ENCODE data around the gene RRP9. TPM values are rescaled to one million over a fixed set of nuclear protein-coding genes. Genes with fewer than 3 reads are reported as not detected.

The RRP9 gene
- total and polyA plus RNA-seq, 2 donors (not counting 3 experiments of a cell fraction or from before 2014, with no cell fraction given), result 26.0 to 30.1 TPM

- CTCF ChIA-PET, result no interaction called here
- BruUV-seq (replicated peaks), result no TSS peak
Measured at GRCh38 chr3:51921081-51921578, 20.6 kb downstream of the RRP9 start.

More at GRCh38 chr3:51921081-51921578, 20.6 kb downstream of the RRP9 start:
- POLR2A ChIA-PET, result no interaction called here
- H3K79me2 ChIP-seq (ENCODE audit: control insufficient read depth, insufficient read depth, low read length), result no peaks in the 10 kb centered on the region
- DNase-seq (ENCODE audit: low read depth, low spot score) (no peak), FAIRE-seq (no peak)
- no peaks in the 10 kb centered on the region for H3K9me3 ChIP-seq (replicated peaks; ENCODE audit: control insufficient read depth, insufficient read depth, low read length)
- no peak overlapping the region for H3K4me3 ChIP-seq (replicated peaks in 1 of 3; ENCODE audit: insufficient read depth in 1 of 3, low read depth in 1 of 3, low read length in 3 of 3)
- H3K4me2 ChIP-seq (ENCODE audit: insufficient read depth, low read length), result no peak overlapping the region
- H3K36me3 ChIP-seq (ENCODE audit: control insufficient read depth in 2 of 2, extremely low read depth in 1 of 2, insufficient read depth in 2 of 2, low read length in 2 of 2), result no peaks in the 10 kb centered on the region
- no peaks in the 10 kb centered on the region for H4K20me1 ChIP-seq (replicated peaks; ENCODE audit: control insufficient read depth, extremely low read depth, insufficient read depth, low read length)
- intact Hi-C loops (cut with micrococcal nuclease), result no loop called here
- H3K27ac ChIP-seq (ENCODE audit: insufficient read depth, low read depth, low read length), result no peak overlapping the region
- H3K4me1 ChIP-seq (ENCODE audit: control insufficient read depth, extremely low read depth, insufficient read depth, low read length), result no peaks in the 10 kb centered on the region
- H3K9ac ChIP-seq (replicated peaks; ENCODE audit: extremely low read depth, insufficient read depth, low read length), result no peak overlapping the region
- dilution Hi-C loops (cut with MboI; ENCODE audit: extremely low pct_ligation_motif_present, low sequenced_read_pairs), result no loop called here
- H3K9me1 ChIP-seq (replicated peaks; ENCODE audit: control insufficient read depth, extremely low read depth, insufficient read depth, low read length), result no peaks in the 10 kb centered on the region
- H3K27me3 ChIP-seq (ENCODE audit: control insufficient read depth in 2 of 2, insufficient read depth in 2 of 2, low read length in 2 of 2), result peaks cover 0 to 5% of the 10 kb centered on the region in 2 experiments
- TF ChIP-seq MYC (IDR thresholded peaks at IDR 0.05; ENCODE audit: low read depth, low read length) (no peak), POLR2AphosphoS5 (IDR thresholded peaks at IDR 0.05; ENCODE audit: insufficient read depth, low read depth, low read length) (no peak), FOS (IDR thresholded peaks at IDR 0.05; ENCODE audit: borderline replicate concordance, insufficient read depth, low read length) (no peak), GATA2 (IDR thresholded peaks at IDR 0.05; ENCODE audit: insufficient read depth, insufficient read length, low read depth, low read length) (no peak), JUN (IDR thresholded peaks at IDR 0.05; ENCODE audit: borderline replicate concordance, insufficient read depth, insufficient read length, low read depth) (no peak), EZH2 (IDR thresholded peaks at IDR 0.05; ENCODE audit: borderline replicate concordance, low read depth, low read length, severe bottlenecking) (no peak), POLR2A (IDR thresholded peaks at IDR 0.05; ENCODE audit: low read depth, low read length) (no peak)
- TF ChIP-seq, protein P1, sequence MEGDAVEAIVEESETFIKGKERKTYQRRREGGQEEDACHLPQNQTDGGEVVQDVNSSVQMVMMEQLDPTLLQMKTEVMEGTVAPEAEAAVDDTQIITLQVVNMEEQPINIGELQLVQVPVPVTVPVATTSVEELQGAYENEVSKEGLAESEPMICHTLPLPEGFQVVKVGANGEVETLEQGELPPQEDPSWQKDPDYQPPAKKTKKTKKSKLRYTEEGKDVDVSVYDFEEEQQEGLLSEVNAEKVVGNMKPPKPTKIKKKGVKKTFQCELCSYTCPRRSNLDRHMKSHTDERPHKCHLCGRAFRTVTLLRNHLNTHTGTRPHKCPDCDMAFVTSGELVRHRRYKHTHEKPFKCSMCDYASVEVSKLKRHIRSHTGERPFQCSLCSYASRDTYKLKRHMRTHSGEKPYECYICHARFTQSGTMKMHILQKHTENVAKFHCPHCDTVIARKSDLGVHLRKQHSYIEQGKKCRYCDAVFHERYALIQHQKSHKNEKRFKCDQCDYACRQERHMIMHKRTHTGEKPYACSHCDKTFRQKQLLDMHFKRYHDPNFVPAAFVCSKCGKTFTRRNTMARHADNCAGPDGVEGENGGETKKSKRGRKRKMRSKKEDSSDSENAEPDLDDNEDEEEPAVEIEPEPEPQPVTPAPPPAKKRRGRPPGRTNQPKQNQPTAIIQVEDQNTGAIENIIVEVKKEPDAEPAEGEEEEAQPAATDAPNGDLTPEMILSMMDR (IDR thresholded peaks at IDR 0.05; ENCODE audit: extremely low read depth in 1 of 2, insufficient read depth in 1 of 2, low read depth in 1 of 2, low read length in 2 of 2), result no peak
- TF ChIP-seq, protein P2, sequence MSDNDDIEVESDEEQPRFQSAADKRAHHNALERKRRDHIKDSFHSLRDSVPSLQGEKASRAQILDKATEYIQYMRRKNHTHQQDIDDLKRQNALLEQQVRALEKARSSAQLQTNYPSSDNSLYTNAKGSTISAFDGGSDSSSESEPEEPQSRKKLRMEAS (IDR thresholded peaks at IDR 0.05; ENCODE audit: insufficient read depth, insufficient read length), result no peak
- no peak overlapping the region for H2AFZ ChIP-seq (ENCODE audit: low read depth, low read length)

Data from endothelial cell of umbilical vein (primary cell).